Testis (tissue), 2 donors: ENCODE measurements around the gene PSMA6.

Source experiments
- POLR2A ChIP-seq: fragments of 450-650 bp; IDR thresholded peaks from one replicate; pipeline ENCODE4 v1.6.1; 2017; ENCODE audit warnings: antibody characterized with exemption, mild to moderate bottlenecking, moderate library complexity
- TF ChIP-seq, protein P1 (sequence below), 3 experiments: fragments of 450-650 bp in 2 of 3; fragments of 200-600 bp in 1 of 3; sonication (generic) in 1 of 3; IDR thresholded peaks; one replicate each; pipeline ENCODE4 v1.5.1; 2016 to 2019; ENCODE audit warnings: antibody characterized with exemption in 3 of 3, mild to moderate bottlenecking in 2 of 3, moderate library complexity in 1 of 3

DNA sequence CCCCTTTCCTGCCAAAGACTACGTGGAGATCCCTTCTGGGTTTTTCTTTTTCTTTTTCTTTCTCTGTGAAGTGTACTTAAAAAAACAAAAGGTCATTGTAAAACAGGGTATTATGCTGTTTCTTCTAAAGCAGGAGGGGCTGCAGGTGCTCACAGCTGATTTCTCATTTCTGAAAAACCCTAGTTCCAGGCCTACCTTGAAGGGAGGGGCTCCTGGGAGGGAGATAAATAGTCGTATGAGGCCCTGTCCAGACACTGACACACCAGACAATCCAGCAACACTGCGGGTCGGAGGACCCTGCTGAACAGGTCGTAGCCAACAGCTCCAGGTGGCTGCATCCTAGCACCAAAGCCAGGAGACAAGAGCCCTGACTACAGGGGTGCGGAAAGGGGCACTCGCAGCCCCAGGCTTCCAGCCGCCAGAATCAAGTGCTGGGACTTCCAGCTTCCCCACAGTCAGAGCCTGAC, 41.1 kb downstream of the PSMA6 start:
- TF ChIP-seq, protein P1, sequence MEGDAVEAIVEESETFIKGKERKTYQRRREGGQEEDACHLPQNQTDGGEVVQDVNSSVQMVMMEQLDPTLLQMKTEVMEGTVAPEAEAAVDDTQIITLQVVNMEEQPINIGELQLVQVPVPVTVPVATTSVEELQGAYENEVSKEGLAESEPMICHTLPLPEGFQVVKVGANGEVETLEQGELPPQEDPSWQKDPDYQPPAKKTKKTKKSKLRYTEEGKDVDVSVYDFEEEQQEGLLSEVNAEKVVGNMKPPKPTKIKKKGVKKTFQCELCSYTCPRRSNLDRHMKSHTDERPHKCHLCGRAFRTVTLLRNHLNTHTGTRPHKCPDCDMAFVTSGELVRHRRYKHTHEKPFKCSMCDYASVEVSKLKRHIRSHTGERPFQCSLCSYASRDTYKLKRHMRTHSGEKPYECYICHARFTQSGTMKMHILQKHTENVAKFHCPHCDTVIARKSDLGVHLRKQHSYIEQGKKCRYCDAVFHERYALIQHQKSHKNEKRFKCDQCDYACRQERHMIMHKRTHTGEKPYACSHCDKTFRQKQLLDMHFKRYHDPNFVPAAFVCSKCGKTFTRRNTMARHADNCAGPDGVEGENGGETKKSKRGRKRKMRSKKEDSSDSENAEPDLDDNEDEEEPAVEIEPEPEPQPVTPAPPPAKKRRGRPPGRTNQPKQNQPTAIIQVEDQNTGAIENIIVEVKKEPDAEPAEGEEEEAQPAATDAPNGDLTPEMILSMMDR (IDR thresholded peaks at IDR 0.05) = no peak
- TF ChIP-seq POLR2A = no peak
